GM10266 (cell line): ENCODE measurements around the gene STEAP1B.

ENCODE experiments used
- DNase-seq: peaks from one replicate; pipeline ENCODE4 v3.0.0; 2012; ENCODE audit errors: extremely low spot score
- TF ChIP-seq, protein P1 (sequence below): IDR thresholded peaks from 2 replicates; pipeline ENCODE4 v1.5.1; 2012; ENCODE audit warnings: mild to moderate bottlenecking, low read depth; ENCODE audit not compliant: control insufficient read depth, insufficient read depth; ENCODE audit errors: missing control alignments

STEAP1B gene

DNA sequence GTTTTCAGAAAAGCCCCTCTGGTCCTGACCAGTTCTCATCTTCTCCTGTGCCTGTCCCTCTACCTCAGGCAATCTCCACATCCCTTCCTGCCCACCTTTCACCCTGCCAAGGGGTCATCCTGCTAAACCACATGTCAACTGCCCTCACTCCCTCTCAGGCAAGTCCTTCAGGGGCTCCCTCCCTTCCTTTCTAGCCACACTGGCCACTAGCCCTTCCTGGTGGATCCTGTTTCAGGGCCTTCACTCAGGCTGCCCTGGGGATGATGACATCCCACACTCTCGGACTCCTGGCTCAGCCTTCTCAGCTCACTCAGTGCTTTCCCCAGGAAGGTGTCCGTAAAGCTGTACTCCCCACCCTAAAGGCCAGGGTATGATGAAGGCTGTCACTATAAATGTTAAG lies 13.4 kb downstream of the STEAP1B start:
- DNase-seq: no peak

GRCh38 chr7:22485189-22485588 lies 14.8 kb downstream of the STEAP1B start:
- TF ChIP-seq, protein P1, sequence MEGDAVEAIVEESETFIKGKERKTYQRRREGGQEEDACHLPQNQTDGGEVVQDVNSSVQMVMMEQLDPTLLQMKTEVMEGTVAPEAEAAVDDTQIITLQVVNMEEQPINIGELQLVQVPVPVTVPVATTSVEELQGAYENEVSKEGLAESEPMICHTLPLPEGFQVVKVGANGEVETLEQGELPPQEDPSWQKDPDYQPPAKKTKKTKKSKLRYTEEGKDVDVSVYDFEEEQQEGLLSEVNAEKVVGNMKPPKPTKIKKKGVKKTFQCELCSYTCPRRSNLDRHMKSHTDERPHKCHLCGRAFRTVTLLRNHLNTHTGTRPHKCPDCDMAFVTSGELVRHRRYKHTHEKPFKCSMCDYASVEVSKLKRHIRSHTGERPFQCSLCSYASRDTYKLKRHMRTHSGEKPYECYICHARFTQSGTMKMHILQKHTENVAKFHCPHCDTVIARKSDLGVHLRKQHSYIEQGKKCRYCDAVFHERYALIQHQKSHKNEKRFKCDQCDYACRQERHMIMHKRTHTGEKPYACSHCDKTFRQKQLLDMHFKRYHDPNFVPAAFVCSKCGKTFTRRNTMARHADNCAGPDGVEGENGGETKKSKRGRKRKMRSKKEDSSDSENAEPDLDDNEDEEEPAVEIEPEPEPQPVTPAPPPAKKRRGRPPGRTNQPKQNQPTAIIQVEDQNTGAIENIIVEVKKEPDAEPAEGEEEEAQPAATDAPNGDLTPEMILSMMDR: no peak
- no peak for DNase-seq

More for the DNA sequence above, 13.4 kb downstream of the STEAP1B start:
- TF ChIP-seq, protein P1: no peak

DNA sequence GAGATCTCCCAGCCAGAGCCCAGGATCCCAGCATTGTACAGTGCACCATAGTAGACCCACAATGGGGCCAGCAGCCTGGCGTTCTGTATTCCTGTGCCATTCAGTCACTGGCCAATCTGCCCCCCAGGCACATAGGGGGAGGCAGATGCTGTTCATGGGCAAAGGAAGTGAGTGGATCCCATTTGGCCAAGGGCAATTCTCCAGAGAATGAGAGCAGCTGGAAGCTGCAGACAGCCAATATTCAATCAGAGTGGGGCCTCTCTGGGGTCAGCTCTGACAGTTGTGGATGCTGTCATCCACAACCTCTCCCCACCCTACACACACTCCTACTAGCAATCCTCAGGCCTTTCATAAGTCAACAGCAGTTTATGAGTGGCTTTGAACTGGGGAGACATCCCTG lies 17.5 kb downstream of the STEAP1B start:
- TF ChIP-seq, protein P1: no peak
- DNase-seq: no peak

DNA sequence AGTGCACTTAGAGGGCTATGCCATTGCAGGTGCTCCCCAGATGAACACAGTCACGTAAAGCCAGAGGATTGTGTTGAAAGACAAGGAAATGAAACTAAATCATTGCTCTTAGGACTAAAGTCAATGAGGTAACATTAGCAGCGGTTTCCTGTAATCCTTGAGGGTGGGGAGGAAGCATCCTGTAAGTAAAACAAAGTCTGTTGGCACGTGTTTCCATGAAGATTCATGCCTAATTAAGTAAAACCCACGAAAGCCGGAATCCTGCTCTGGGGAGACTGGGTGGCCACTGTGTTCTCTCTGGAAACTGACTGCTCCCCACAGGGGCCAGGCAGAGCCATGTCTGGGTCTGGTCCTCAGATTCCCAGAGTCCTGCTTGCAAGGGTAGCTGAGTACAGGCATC lies 18.3 kb downstream of the STEAP1B start:
- no peak for DNase-seq
- TF ChIP-seq, protein P1: no peak

- TF ChIP-seq, protein P1: no peak
- no peak for DNase-seq
Observed at GRCh38 chr7:22480523-22481075, 19.4 kb downstream of the STEAP1B start.

DNA sequence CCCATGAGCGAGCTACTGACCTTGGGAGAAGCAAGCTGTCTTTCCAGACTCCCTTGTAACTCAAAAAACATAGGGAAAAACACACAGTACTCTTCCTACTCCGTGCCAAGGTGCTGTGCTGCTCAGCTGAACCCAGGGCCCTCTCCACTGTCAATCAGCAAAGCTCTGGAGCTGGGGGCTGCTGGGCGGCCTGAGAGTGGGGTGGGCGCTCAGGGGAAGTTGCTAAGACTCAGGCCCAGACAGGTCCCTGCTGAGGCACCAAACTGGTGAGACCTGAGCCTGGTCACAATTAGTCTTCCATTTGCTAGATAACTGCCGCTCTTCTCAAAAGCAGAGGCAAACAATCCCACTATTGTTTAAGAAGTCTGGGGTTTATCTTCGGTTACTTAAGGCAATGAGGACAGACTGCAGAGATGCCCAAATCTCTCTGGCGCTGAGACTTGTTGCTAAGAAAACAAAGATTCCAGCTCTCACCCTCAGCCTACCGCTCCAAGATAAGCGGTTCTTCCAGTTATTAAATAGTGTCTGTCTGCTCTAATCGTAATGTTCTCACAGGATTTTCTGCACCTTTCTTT lies 22.0 kb downstream of the STEAP1B start:
- DNase-seq: no peak
- TF ChIP-seq, protein P1: no peak

DNA sequence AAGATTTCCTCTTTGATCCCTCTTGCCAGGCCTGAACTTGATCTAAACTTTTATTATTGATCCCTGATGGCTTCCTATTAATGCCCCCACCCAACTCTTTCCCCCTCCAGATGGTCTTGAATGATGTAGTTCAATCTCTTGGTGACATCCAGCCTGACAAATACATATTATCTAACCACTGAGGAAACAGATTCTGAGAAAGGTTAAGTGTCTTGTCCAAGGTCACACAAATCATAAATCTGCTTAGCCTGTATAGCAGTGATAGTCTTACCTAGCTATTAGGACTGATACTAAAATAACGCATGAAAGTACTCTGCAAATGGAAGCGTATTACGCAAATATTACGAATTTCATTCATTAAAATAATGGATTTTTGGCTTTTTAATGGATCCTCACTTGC lies 22.7 kb downstream of the STEAP1B start:
- DNase-seq: no peak
- TF ChIP-seq, protein P1: no peak
